ENCODE measurements around the gene EVC2. TPM values are rescaled to one million over a fixed set of nuclear protein-coding genes. Genes with fewer than 3 reads are reported as not detected.

EVC2 gene
- total RNA-seq, 2 donors from 2014 or later, result 9.7 to 11.7 TPM

- no peak overlapping the region for H3K27ac ChIP-seq (ENCODE audit: low read depth, low read length)
- no peak overlapping the region for H3K9ac ChIP-seq (ENCODE audit: extremely low read depth, low read length, poor library complexity, severe bottlenecking)
- 0% methylated on average over 1 of the region's 2 CpGs for WGBS, 2 experiments (ENCODE audit: insufficient coverage in 1 of 2, insufficient read length in 1 of 2)
- H3K4me3 ChIP-seq (ENCODE audit: low read length), result peak overlapping the region; percentile 39
- Mint-ChIP-seq H3K9me3 (peaks cover 17% of the 10 kb centered on the region), H3K4me1 (peaks cover 34% of the 10 kb centered on the region), H3K36me3 (ENCODE audit: low read depth) (peaks cover 34% of the 10 kb centered on the region), H3K27me3 (ENCODE audit: insufficient read depth) (peaks cover 35% of the 10 kb centered on the region), H3K4me3 (no peak overlapping the region), H3K27ac (no peak overlapping the region)
- peaks cover 35% of the 10 kb centered on the region for H3K27me3 ChIP-seq (ENCODE audit: control insufficient read depth, insufficient read depth, low read length, poor library complexity, severe bottlenecking)
- no peak for DNase-seq
- H3K36me3 ChIP-seq (ENCODE audit: control insufficient read depth, insufficient read depth, low read length), result peaks cover 7% of the 10 kb centered on the region
- H3K9me3 ChIP-seq (ENCODE audit: control insufficient read depth, low read length), result peaks cover 17% of the 10 kb centered on the region
- TF ChIP-seq CTCF (conservative IDR thresholded peaks at IDR 0.05), result no peak
- no peaks in the 10 kb centered on the region for H3K4me1 ChIP-seq (ENCODE audit: control insufficient read depth, insufficient read depth, low read length)
These were observed 7.0 kb upstream of the EVC2 start for GRCh38 chr4:5715357-5715756.

- DNase-seq, result no peak
- 77 to 83% methylated on average over 6 of the region's 6 CpGs for WGBS, 2 experiments (ENCODE audit: insufficient coverage in 1 of 2, insufficient read length in 1 of 2)
- Mint-ChIP-seq H3K27me3 (ENCODE audit: insufficient read depth) (peaks cover 39% of the 10 kb centered on the region), H3K4me3 (no peak overlapping the region), H3K9me3 (peaks cover 17% of the 10 kb centered on the region), H3K27ac (no peak overlapping the region), H3K36me3 (ENCODE audit: low read depth) (peaks cover 22% of the 10 kb centered on the region), H3K4me1 (peaks cover 32% of the 10 kb centered on the region)
- TF ChIP-seq CTCF (conservative IDR thresholded peaks at IDR 0.05), result no peak
- H3K4me1 ChIP-seq (ENCODE audit: control insufficient read depth, insufficient read depth, low read length), result no peaks in the 10 kb centered on the region
- no peak overlapping the region for H3K27ac ChIP-seq (ENCODE audit: low read depth, low read length)
- H3K36me3 ChIP-seq (ENCODE audit: control insufficient read depth, insufficient read depth, low read length), result no peaks in the 10 kb centered on the region
- H3K9ac ChIP-seq (ENCODE audit: extremely low read depth, low read length, poor library complexity, severe bottlenecking), result no peak overlapping the region
- H3K9me3 ChIP-seq (ENCODE audit: control insufficient read depth, low read length), result peaks cover 17% of the 10 kb centered on the region
- no peak overlapping the region for H3K4me3 ChIP-seq (ENCODE audit: low read length)
- peaks cover 38% of the 10 kb centered on the region for H3K27me3 ChIP-seq (ENCODE audit: control insufficient read depth, insufficient read depth, low read length, poor library complexity, severe bottlenecking)
These were observed 5.5 kb upstream of the EVC2 start for GRCh38 chr4:5713861-5714260.

- H3K9me3 Mint-ChIP-seq, result peaks cover 17% of the 10 kb centered on the region
- H3K27me3 Mint-ChIP-seq (ENCODE audit: insufficient read depth), result peaks cover 32% of the 10 kb centered on the region
- TF ChIP-seq CTCF (conservative IDR thresholded peaks at IDR 0.05), result no peak
- Histone ChIP-seq H3K4me3 (ENCODE audit: low read length) (no peak overlapping the region), H3K9ac (ENCODE audit: extremely low read depth, low read length, poor library complexity, severe bottlenecking) (no peak overlapping the region), H3K36me3 (ENCODE audit: control insufficient read depth, insufficient read depth, low read length) (no peaks in the 10 kb centered on the region), H3K27me3 (ENCODE audit: control insufficient read depth, insufficient read depth, low read length, poor library complexity, severe bottlenecking) (peaks cover 30% of the 10 kb centered on the region), H3K4me1 (ENCODE audit: control insufficient read depth, insufficient read depth, low read length) (no peaks in the 10 kb centered on the region), H3K9me3 (ENCODE audit: control insufficient read depth, low read length) (peaks cover 17% of the 10 kb centered on the region), H3K27ac (ENCODE audit: low read depth, low read length) (no peak overlapping the region)
- H3K4me3 Mint-ChIP-seq, result peak overlapping the region; percentile 65
- 97 to 100% methylated on average over 1 to 3 of the region's 3 CpGs for WGBS, 2 experiments (ENCODE audit: insufficient coverage in 1 of 2, insufficient read length in 1 of 2)
- DNase-seq, result no peak
- peaks cover 16% of the 10 kb centered on the region for H3K36me3 Mint-ChIP-seq (ENCODE audit: low read depth)
- H3K4me1 Mint-ChIP-seq, result peaks cover 31% of the 10 kb centered on the region
- H3K27ac Mint-ChIP-seq, result no peak overlapping the region
These were observed 4.6 kb upstream of the EVC2 start for GRCh38 chr4:5712931-5713330.
